Measurements from ENCODE around the gene TFRC. TPM values are rescaled to one million over a fixed set of nuclear protein-coding genes. Genes with fewer than 3 reads are reported as not detected.

TFRC gene
- total RNA-seq, 1 donor from 2014 or later, result 74.0 TPM

- no peak for DNase-seq (ENCODE audit: low spot score, unreplicated experiment)
- TF ChIP-seq CTCF (IDR thresholded peaks at IDR 0.05; ENCODE audit: unreplicated experiment), result no peak
- Mint-ChIP-seq H3K4me3 (ENCODE audit: low read depth) (no peak overlapping the region), H3K4me1 (ENCODE audit: low read depth) (peaks cover 12% of the 10 kb centered on the region), H3K36me3 (ENCODE audit: insufficient read depth) (peaks cover 44% of the 10 kb centered on the region), H3K27me3 (no peaks in the 10 kb centered on the region), H3K27ac (no peak overlapping the region), H3K9me3 (ENCODE audit: low read depth) (no peaks in the 10 kb centered on the region)
Measured at GRCh38 chr3:196050597-196050996, 31.3 kb downstream of the TFRC start.

DNA sequence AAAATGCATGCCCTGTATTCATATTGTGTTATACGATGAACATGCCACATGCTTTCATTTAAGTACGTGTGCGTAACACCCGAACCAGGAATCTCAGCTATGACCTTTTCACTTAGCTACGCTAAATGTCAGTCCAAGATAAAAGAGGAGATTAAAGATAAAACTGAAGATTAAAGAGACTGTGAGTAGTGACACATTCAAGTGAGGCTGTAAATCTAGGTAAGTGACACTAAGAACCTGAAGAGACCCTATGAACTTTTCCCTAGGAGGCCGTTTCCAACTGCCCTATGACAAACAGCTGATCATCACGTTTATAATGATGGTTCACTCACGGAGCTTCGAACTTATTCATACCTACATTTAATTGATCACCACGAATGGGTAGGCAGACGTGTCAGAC lies 32.2 kb downstream of the TFRC start:
- H3K36me3 Mint-ChIP-seq (ENCODE audit: insufficient read depth), result peaks cover 35% of the 10 kb centered on the region
- H3K9me3 Mint-ChIP-seq (ENCODE audit: low read depth), result no peaks in the 10 kb centered on the region
- H3K27ac Mint-ChIP-seq, result no peak overlapping the region
- H3K4me1 Mint-ChIP-seq (ENCODE audit: low read depth), result peaks cover 12% of the 10 kb centered on the region
- no peak overlapping the region for H3K4me3 Mint-ChIP-seq (ENCODE audit: low read depth)
- TF ChIP-seq CTCF (IDR thresholded peaks at IDR 0.05; ENCODE audit: unreplicated experiment), result no peak
- DNase-seq (ENCODE audit: low spot score, unreplicated experiment), result no peak
- H3K27me3 Mint-ChIP-seq, result no peaks in the 10 kb centered on the region

GRCh38 chr3:196048922-196049598 lies 32.8 kb downstream of the TFRC start:
- no peak for TF ChIP-seq CTCF (IDR thresholded peaks at IDR 0.05; ENCODE audit: unreplicated experiment)
- no peaks in the 10 kb centered on the region for H3K9me3 Mint-ChIP-seq (ENCODE audit: low read depth)
- H3K4me3 Mint-ChIP-seq (ENCODE audit: low read depth), result no peak overlapping the region
- no peak for DNase-seq (ENCODE audit: low spot score, unreplicated experiment)
- no peaks in the 10 kb centered on the region for H3K27me3 Mint-ChIP-seq
- H3K36me3 Mint-ChIP-seq (ENCODE audit: insufficient read depth), result peaks cover 34% of the 10 kb centered on the region
- no peak overlapping the region for H3K27ac Mint-ChIP-seq
- H3K4me1 Mint-ChIP-seq (ENCODE audit: low read depth), result peaks cover 12% of the 10 kb centered on the region

GRCh38 chr3:196047391-196048030 lies 34.4 kb downstream of the TFRC start:
- TF ChIP-seq CTCF (IDR thresholded peaks at IDR 0.05; ENCODE audit: unreplicated experiment), result no peak
- H3K27ac Mint-ChIP-seq, result no peak overlapping the region

DNA sequence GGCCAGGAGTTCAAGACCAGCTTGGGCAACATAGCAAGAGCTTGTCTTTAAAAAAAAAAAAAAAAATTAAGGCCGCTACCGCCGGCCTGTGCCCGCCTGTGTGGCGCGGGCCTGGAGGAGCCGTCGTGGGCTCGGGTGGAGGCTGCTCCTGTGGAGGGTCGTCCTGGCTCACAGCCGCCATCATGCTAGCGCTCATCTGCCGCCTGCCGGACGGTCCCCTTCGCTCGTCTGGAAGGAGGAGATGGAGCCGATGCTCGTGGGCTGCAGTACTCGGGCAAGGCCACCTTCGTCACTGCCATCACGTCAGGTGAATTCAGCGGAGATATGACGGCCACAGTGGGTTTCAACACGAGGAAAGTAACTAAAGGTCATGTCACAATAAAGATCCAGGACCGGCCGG lies 37.4 kb downstream of the TFRC start:
- no peak overlapping the region for H3K27ac Mint-ChIP-seq
- no peak for TF ChIP-seq CTCF (IDR thresholded peaks at IDR 0.05; ENCODE audit: unreplicated experiment)

More at GRCh38 chr3:196047391-196048030, 34.4 kb downstream of the TFRC start:
- DNase-seq (ENCODE audit: low spot score, unreplicated experiment), result no peak
- H3K27me3 Mint-ChIP-seq, result peaks cover 7% of the 10 kb centered on the region
- H3K4me1 Mint-ChIP-seq (ENCODE audit: low read depth), result peaks cover 12% of the 10 kb centered on the region
- H3K9me3 Mint-ChIP-seq (ENCODE audit: low read depth), result no peaks in the 10 kb centered on the region
- H3K36me3 Mint-ChIP-seq (ENCODE audit: insufficient read depth), result peaks cover 28% of the 10 kb centered on the region
- H3K4me3 Mint-ChIP-seq (ENCODE audit: low read depth), result no peak overlapping the region

More for the DNA sequence above, 37.4 kb downstream of the TFRC start:
- H3K4me1 Mint-ChIP-seq (ENCODE audit: low read depth), result peaks cover 12% of the 10 kb centered on the region
- peaks cover 12% of the 10 kb centered on the region for H3K36me3 Mint-ChIP-seq (ENCODE audit: insufficient read depth)
- H3K4me3 Mint-ChIP-seq (ENCODE audit: low read depth), result no peak overlapping the region
- peaks cover 9% of the 10 kb centered on the region for H3K9me3 Mint-ChIP-seq (ENCODE audit: low read depth)
- no peak for DNase-seq (ENCODE audit: low spot score, unreplicated experiment)
- peaks cover 19% of the 10 kb centered on the region for H3K27me3 Mint-ChIP-seq

Measured in progenitor cell of endocrine pancreas (in vitro differentiated cells).